ENCODE measurements around the gene AKAP14. TPM values are rescaled to one million over a fixed set of nuclear protein-coding genes. Genes with fewer than 3 reads are reported as not detected.
"Not testable (repeated sequence)": the region's sequence is repeated elsewhere in the genome, so short reads cannot be mapped to it uniquely, and the experiment has no call there.

AKAP14 gene
- total RNA-seq, 1 experiment from 2014 or later = not detected

DNA sequence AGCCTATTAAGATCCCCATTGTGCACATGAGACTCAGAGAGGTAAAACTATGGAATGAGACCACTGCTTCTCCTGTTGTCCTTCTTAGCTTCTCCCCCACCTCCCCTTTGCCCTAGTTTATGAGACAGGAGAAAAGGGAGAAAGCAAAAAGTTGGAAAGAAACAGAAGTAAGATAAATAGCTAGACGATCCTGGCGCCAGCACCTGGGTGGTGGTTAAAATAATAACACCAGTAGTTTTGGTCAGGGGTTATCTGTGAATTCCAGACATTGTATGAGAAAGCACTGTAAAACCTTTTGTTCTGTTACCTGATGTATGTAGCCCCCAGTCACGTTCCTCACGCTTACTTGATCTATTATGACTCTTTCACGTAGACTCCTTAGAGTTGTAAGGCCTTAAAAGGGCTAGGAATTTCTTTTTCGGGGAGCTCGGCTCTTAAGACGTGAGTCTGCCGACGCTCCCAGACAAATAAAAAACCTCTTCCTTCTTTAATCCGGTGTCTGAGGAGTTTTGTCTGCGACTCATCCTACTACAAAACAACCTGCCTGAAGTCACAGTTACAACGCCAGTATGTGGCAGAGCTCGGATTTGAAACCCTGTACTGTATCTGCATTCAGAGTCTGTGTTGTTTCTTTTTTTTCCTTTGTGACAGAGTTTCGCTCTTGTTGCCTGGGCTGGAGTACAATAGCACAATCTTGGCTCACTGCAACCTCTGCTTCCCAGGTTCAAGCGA, 3.6 kb upstream of the AKAP14 start:
- not testable (repeated sequence) for DNase-seq; H3K4me3 ChIP-seq (ENCODE audit: insufficient read depth, low read depth, low read length); H3K27me3 ChIP-seq (ENCODE audit: control insufficient read depth, insufficient read depth, low read length); H3K36me3 ChIP-seq (replicated peaks; ENCODE audit: control insufficient read depth, insufficient read depth, low read length)

DNA sequence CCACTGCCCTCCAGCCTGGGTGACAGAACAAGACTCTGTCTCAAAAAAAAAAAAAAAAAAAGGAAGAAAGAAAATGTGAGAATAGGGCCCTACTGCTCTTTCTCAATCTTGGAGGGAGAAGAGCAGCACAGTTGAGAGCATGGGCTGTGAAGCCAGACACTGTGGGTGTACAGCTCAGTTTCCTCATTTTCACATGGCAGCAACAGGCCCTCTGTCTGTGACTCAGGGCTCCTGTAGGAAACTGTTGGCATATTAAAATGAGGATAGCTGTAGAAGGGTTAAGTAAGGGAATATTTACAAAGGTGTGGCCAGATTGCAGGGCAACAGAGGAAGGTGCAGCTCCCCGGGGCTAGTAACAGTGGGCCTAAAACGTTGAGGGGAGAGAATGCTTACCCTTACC, 3.4 kb downstream of the AKAP14 start:
- no peaks in the 10 kb centered on the region for H3K36me3 ChIP-seq (replicated peaks; ENCODE audit: control insufficient read depth, insufficient read depth, low read length)
- DNase-seq = no peak
- no peak overlapping the region for H3K4me3 ChIP-seq (ENCODE audit: insufficient read depth, low read depth, low read length)
- H3K27me3 ChIP-seq (ENCODE audit: control insufficient read depth, insufficient read depth, low read length) = no peaks in the 10 kb centered on the region

DNA sequence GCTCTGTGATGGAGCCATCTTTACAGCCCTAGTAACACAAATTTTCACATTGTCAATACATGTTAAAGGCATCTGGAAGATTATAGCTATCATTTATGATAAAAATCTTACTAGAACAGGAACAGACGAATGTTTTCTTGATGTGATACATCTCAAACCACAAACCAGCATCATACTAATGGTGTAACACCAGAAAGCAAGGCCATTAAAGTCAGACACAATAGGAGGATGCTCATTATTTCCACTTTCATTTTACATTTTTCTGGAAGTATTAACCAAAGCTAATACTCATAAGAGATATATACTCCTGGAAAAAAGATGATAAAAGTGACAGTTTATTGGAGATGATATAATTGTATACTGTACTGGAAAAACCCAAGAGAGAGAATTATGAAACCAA, 5.3 kb downstream of the AKAP14 start:
- Histone ChIP-seq H3K27me3 (ENCODE audit: control insufficient read depth, insufficient read depth, low read length) (no peaks in the 10 kb centered on the region), H3K4me3 (ENCODE audit: insufficient read depth, low read depth, low read length) (no peak overlapping the region), H3K36me3 (replicated peaks; ENCODE audit: control insufficient read depth, insufficient read depth, low read length) (no peaks in the 10 kb centered on the region)
- DNase-seq = no peak

DNA sequence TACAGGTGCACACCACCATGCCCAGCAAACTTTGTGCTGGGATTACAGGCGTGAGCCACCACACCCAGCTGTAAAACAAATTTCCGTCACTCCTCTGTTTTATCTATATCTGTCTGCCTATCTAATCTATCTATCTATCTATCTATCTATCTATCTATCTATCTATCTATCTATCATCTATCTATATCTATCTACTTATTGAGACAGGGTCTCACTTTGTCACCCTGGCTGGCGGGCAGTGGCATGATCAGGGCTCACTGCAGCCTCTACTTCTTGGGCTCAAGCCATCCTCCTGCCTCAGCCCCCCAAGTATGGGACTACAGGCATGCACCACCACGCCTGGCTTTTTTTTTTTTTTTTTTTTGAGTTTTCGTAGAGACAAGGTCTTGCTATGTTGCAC, 20.6 kb downstream of the AKAP14 start:
- Histone ChIP-seq H3K36me3 (replicated peaks; ENCODE audit: control insufficient read depth, insufficient read depth, low read length) (no peaks in the 10 kb centered on the region), H3K4me3 (ENCODE audit: insufficient read depth, low read depth, low read length) (no peak overlapping the region)
- no peak for DNase-seq

DNA sequence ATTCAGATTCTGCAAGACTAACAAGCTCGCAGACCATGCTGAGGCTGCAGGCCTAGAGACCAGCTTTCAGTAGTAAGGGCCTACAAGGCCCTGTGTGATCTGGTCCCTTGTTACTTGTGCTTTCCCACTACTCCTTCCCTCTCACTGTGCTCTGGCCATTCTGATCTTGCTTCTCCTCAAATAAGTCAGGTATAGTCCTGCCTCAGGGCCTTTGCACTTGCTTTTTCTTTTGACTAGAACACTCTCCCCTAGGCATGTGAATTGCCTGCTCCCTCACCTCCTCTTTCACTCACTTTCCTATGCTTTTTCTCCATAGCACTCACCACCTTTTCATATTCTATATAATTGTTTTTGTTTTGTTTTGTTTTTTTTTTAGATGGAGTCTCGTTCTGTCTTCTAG, 22.2 kb downstream of the AKAP14 start:
- no peaks in the 10 kb centered on the region for H3K36me3 ChIP-seq (replicated peaks; ENCODE audit: control insufficient read depth, insufficient read depth, low read length)
- no peaks in the 10 kb centered on the region for H3K27me3 ChIP-seq (ENCODE audit: control insufficient read depth, insufficient read depth, low read length)
- H3K4me3 ChIP-seq (ENCODE audit: insufficient read depth, low read depth, low read length) = no peak overlapping the region
- no peak for DNase-seq

More for the DNA sequence above, 20.6 kb downstream of the AKAP14 start:
- no peaks in the 10 kb centered on the region for H3K27me3 ChIP-seq (ENCODE audit: control insufficient read depth, insufficient read depth, low read length)

DNA sequence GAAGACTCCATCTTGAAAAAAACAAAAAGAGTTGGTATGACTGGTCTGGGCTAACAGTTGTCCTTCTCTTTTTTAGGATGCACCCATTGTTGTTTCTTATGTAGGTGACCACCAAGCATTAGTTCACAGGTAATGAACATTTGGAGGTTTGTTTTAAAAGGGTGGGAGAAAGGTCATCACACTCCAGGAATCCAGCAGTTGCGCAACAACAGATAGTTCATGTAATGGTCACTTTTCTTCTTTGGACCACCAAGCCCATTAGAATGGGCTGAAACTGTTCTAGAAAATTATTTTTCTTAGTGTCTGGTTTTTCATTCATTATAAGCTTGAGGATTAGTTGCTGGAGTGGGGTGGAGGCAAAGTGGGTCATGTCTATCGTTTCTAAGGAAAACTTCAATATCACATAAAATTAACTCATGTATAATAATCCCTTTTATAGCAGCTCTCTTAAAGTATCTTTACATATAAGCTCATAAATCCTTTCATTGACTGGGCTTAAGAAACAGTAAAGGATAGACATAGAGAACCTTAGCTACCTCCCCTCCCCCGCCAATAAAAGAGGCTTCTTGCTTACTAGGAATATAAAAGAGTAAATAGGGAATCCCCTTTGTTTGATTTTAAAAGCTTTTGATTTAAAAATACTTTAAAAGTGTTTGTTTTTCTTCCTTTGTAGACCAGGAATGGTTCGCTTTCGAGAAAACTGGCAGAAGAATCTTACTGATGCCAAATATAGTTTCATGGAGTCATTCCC, 24.3 kb downstream of the AKAP14 start:
- Histone ChIP-seq H3K27me3 (ENCODE audit: control insufficient read depth, insufficient read depth, low read length) (no peaks in the 10 kb centered on the region), H3K4me3 (ENCODE audit: insufficient read depth, low read depth, low read length) (no peak overlapping the region), H3K36me3 (replicated peaks; ENCODE audit: control insufficient read depth, insufficient read depth, low read length) (no peaks in the 10 kb centered on the region)
- no peak for DNase-seq

DNA sequence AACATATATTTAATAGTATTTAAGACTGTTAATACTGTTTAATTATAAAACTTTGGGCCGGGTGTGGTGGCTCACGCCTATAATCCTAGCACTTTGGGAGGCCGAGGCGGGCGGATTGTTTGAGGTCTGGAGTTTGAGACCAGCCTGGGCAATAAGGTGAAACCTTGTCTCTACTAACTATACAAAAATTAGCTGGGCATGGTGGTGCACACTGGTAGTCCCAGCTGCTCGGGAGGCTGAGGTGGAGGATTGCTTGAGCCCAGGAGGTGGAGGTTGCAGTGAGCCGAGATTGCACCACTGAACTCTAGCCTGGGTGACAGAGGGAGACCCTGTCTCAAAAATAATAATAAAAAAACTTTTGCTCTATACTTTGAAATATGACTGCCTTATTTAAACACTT, 26.7 kb downstream of the AKAP14 start:
- H3K36me3 ChIP-seq (replicated peaks; ENCODE audit: control insufficient read depth, insufficient read depth, low read length); H3K27me3 ChIP-seq (ENCODE audit: control insufficient read depth, insufficient read depth, low read length); DNase-seq; H3K4me3 ChIP-seq (ENCODE audit: insufficient read depth, low read depth, low read length): not testable (repeated sequence)

DNA sequence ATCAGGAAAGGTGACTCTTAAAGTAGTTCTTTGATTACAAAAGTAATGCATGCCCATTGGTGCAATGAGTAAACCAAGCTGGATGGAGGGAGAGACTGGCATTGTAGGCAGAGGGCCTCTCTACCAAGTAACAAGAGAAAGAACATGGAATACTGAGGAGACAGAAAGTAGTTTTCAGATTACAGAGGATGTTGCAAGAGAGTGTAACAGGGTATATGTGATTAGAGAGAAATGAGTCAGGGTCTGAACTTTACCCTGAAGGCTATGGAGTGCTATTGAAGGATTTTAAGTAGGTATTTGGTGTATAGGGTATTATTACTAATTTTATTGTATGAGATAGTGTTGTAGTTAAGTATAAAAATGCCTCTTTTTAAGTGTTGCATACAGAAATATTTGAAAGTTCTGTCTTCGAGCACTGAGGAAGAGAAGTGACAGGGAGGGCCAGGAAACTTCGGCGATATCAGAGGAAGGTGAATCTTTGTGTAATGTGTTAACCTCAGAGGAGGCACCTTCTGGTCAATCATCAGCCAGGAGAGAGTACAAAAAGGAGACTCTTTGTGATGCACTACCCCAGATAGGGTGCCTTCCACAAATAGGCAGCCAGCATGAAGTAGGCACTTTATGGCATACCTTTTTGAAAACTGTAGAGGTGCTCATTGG, 39.7 kb downstream of the AKAP14 start:
- H3K27me3 ChIP-seq (ENCODE audit: control insufficient read depth, insufficient read depth, low read length) = no peaks in the 10 kb centered on the region
- peaks cover 6% of the 10 kb centered on the region; the same call in 1 of the 2 replicates for H3K36me3 ChIP-seq (replicated peaks; ENCODE audit: control insufficient read depth, insufficient read depth, low read length)
- H3K4me3 ChIP-seq (ENCODE audit: insufficient read depth, low read depth, low read length) = no peak overlapping the region
- no peak for DNase-seq

DNA sequence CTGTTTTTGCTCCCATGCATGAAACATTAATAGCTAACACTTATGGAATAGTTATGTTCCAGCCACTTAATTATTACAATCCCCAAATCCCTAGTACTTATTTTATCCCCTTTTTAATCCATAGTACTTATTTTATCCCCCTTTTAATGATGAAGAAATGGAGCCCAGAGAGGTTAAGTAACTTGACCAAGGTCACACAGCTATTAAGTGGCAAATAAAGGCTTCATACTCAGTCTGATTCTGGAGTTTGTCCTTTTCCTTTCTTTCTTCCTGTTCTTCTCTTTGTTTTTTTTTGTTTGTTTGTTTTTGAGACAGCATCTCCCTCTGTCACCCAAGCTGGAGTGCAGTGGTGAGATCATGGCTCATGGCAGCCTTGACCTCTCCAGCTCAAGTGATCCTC, 45.6 kb downstream of the AKAP14 start:
- DNase-seq = no peak
- Histone ChIP-seq H3K4me3 (ENCODE audit: insufficient read depth, low read depth, low read length) (no peak overlapping the region), H3K27me3 (ENCODE audit: control insufficient read depth, insufficient read depth, low read length) (no peaks in the 10 kb centered on the region), H3K36me3 (replicated peaks; ENCODE audit: control insufficient read depth, insufficient read depth, low read length) (no peaks in the 10 kb centered on the region)

DNA sequence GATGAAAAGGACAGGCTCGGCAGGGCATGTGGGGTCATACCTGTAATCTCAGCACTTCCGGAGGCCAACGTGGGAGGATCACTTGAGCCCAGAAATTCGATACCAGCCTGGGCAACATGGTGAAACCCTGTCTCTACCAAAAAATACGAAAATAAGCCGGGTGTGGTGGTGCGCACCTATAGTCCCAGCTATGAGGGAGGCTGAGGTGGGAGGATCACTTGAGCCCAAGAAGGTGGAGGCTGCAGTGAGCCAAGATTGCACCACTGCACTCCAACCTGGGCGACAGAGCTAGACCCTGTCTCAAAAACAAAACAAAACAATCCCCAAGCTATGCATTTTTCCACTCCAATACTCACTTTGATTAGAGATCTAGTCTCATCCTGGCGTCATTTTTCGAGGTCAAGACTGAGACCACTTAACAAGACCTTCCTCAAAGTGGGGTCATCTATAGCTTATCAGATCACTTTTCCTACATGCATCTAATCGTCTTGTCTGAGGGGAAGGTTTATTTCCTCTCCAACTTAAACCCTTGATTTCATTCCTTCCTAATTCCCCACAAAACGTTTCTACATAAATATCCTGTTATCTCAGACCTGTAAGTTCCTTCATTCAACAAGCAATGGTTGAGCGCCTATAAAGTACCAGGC, 46.6 kb downstream of the AKAP14 start:
- no peak for DNase-seq
- no peaks in the 10 kb centered on the region for H3K27me3 ChIP-seq (ENCODE audit: control insufficient read depth, insufficient read depth, low read length)
- no peaks in the 10 kb centered on the region for H3K36me3 ChIP-seq (replicated peaks; ENCODE audit: control insufficient read depth, insufficient read depth, low read length)
- peak overlapping the region; percentile 78 for H3K4me3 ChIP-seq (ENCODE audit: insufficient read depth, low read depth, low read length)

DNA sequence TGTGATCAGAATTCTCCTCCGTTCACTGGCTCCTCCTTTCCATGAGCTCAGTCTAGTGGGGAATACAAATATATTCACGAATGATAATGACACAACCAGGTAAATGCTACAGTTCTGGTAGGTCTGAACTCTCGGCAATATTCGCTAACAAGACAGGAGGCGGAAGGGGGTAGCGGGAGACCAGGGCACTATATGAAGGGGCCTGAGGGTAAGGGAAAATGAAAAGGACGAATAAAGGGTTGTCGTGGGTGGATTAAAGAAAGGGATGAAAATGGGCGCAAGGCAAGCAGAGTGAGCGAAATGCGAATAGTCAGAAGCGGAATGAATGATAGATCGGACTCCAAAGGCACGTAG, 47.1 kb downstream of the AKAP14 start:
- H3K27me3 ChIP-seq (ENCODE audit: control insufficient read depth, insufficient read depth, low read length) = no peaks in the 10 kb centered on the region
- DNase-seq = no peak
- H3K36me3 ChIP-seq (replicated peaks; ENCODE audit: control insufficient read depth, insufficient read depth, low read length) = no peaks in the 10 kb centered on the region
- peak overlapping the region; percentile 78 for H3K4me3 ChIP-seq (ENCODE audit: insufficient read depth, low read depth, low read length)

DNA sequence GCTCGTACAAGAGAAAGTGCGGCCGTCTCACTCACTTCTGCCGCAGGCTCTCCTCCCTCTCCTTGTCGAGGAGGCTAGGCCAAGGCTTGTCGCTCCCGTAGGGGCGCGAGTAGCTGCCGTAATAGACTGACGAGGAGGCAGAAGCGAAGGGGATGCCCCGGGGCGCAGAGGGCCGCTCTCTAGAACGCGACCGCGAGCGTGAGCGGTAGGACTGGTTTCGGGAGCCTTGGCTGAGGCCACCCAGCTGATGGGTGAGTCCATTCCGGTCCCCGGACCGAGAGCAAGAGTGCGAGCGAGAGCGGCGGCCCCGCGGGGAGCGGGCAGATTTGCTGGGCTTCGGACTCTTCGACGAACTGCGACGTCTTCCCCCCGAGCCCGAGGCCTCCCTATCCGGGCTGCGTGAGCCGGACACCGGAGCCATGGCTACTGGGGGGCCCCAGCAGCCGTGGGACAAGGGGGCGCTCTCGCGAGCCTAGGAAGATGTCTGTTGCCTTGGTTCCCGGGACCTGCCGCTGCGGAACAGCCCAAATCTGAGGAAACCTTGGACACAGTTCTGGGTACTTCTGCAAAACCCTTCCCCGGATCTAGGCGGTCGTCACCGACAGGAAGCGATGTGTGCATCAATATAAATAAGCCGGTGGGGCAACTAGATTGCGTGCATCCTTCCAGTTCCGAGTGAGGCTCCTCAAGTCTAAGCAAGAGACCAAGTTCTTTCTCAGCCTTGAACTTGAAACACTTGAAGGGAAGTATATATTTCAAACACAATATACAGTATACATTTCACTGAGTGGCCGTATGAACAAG, 47.7 kb downstream of the AKAP14 start, which contains the start of gene NKAP:
NKAP (minus strand) TSS at position 567 of the 804 bp plus-strand sequence; CDS start at position 421, 146 bp downstream.
- DNase-seq = peak; percentile 79
- H3K4me3 ChIP-seq (ENCODE audit: insufficient read depth, low read depth, low read length) = peak within 1 kb of the TSS; percentile 78

DNA sequence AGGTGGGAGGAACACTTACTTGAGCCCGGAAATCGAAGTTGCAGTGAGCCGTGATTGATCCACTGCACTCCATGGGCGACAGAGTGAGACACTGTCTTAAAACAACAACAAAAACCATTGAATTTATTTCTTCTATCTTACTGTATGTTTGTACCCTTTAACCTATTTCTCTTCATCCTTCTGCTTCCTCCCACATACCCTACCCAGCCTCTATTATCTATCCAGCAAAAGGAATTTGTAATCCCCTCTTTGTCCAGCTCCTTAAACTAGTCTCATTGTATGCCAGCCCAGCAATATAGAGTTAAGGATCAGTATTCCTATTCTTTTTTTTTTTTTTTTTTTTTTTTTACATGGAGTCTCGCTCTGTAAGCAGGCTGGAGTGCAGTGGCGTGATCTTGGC, 49.8 kb downstream of the AKAP14 start:
- H3K27me3 ChIP-seq (ENCODE audit: control insufficient read depth, insufficient read depth, low read length) = no peaks in the 10 kb centered on the region
- H3K36me3 ChIP-seq (replicated peaks; ENCODE audit: control insufficient read depth, insufficient read depth, low read length) = no peaks in the 10 kb centered on the region
- no peak overlapping the region for H3K4me3 ChIP-seq (ENCODE audit: insufficient read depth, low read depth, low read length)
- DNase-seq = no peak

More for the DNA sequence above, 47.7 kb downstream of the AKAP14 start, which contains the start of gene NKAP:
- H3K36me3 ChIP-seq (replicated peaks; ENCODE audit: control insufficient read depth, insufficient read depth, low read length) = no peaks in the 10 kb centered on the region
- H3K27me3 ChIP-seq (ENCODE audit: control insufficient read depth, insufficient read depth, low read length) = no peaks in the 10 kb centered on the region

DNA sequence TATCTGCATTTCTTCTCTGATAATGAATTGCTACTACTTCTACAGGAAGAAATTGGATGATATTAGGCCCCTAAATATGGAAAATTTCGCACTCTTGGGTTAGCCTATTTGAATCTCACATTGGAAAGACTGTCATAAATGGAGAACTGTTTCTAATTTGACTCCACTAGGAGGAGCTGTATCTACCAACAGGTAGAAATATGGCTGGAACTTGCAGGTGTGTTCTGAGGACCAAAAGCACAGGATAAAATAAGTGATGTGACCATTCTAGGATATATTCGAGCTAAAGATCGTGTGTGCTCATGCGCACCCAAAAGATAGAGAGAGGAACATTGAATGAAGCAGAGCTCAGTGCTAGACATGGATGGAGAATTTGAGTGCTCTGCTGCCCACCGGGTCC, 52.7 kb downstream of the AKAP14 start:
- H3K36me3 ChIP-seq (replicated peaks; ENCODE audit: control insufficient read depth, insufficient read depth, low read length) = no peaks in the 10 kb centered on the region
- no peak overlapping the region for H3K4me3 ChIP-seq (ENCODE audit: insufficient read depth, low read depth, low read length)
- DNase-seq = no peak
- H3K27me3 ChIP-seq (ENCODE audit: control insufficient read depth, insufficient read depth, low read length) = no peaks in the 10 kb centered on the region
